H9 (cell line): ENCODE measurements around the gene SLC36A3. TPM values are rescaled to one million over a fixed set of nuclear protein-coding genes. Genes with fewer than 3 reads are reported as not detected.

ENCODE experiments used
- DNase-seq: peaks from one replicate; pipeline ENCODE4 v3.0.0-alpha.2; 2017
- H2AFZ ChIP-seq: one replicate; pipeline ENCODE4 v1.6.1; 2013; ENCODE audit warnings: mild to moderate bottlenecking, low read length, control low read depth, moderate library complexity
- H2AK5ac ChIP-seq: 2 replicates; pipeline ENCODE4 v1.6.1; 2013; ENCODE audit warnings: low read length, control low read depth, mixed read lengths; ENCODE audit not compliant: insufficient read length
- H2BK120ac ChIP-seq: one replicate; pipeline ENCODE4 v1.6.1; 2013; ENCODE audit warnings: low read depth, mild to moderate bottlenecking, low read length, control low read depth, inconsistent platforms; ENCODE audit not compliant: poor library complexity, severe bottlenecking
- H2BK12ac ChIP-seq: 2 replicates; pipeline ENCODE4 v1.6.1; 2013; ENCODE audit warnings: low read length, control low read depth, mixed read lengths, low read depth; ENCODE audit not compliant: insufficient read length
- H2BK15ac ChIP-seq: 2 replicates; pipeline ENCODE4 v1.6.1; 2013; ENCODE audit warnings: low read depth, low read length, control low read depth
- H2BK20ac ChIP-seq: one replicate; pipeline ENCODE4 v1.6.1; 2013; ENCODE audit warnings: low read depth, mild to moderate bottlenecking, low read length, control low read depth, inconsistent platforms; ENCODE audit not compliant: poor library complexity, severe bottlenecking
- H2BK5ac ChIP-seq: 2 replicates; pipeline ENCODE4 v1.6.1; 2013; ENCODE audit warnings: low read length, control low read depth, mixed read lengths; ENCODE audit not compliant: insufficient read length
- H3K14ac ChIP-seq: 2 replicates; pipeline ENCODE4 v1.6.1; 2013; ENCODE audit warnings: low read length, control low read depth; ENCODE audit not compliant: insufficient read depth
- H3K18ac ChIP-seq: 2 replicates; pipeline ENCODE4 v1.6.1; 2013; ENCODE audit warnings: low read depth, mild to moderate bottlenecking, mixed read lengths, low read length, control low read depth; ENCODE audit not compliant: insufficient read length
- H3K23ac ChIP-seq: 2 replicates; pipeline ENCODE4 v1.6.1; 2013; ENCODE audit warnings: low read length, control low read depth, mixed read lengths, low read depth; ENCODE audit not compliant: insufficient read length
- H3K23me2 ChIP-seq: 2 replicates; pipeline ENCODE4 v1.6.1; 2013; ENCODE audit warnings: low read depth, mild to moderate bottlenecking, mixed read lengths, low read length, control low read depth; ENCODE audit not compliant: insufficient read length, poor library complexity, severe bottlenecking
- H3K27ac ChIP-seq: 2 replicates; pipeline ENCODE4 v1.5.1; 2013; ENCODE audit warnings: low read length, control low read depth, mixed read lengths, low read depth; ENCODE audit not compliant: insufficient read length
- H3K27me3 ChIP-seq: 2 replicates; pipeline ENCODE4 v1.6.1; 2013; ENCODE audit warnings: low read length, control low read depth, inconsistent platforms; ENCODE audit not compliant: insufficient read depth
- H3K4ac ChIP-seq: 2 replicates; pipeline ENCODE4 v1.6.1; 2013; ENCODE audit warnings: low read depth, mild to moderate bottlenecking, control low read depth, inconsistent platforms, low read length, moderate library complexity
- H3K4me1 ChIP-seq: 2 replicates; pipeline ENCODE4 v1.6.1; 2013; ENCODE audit warnings: low read length, control low read depth, inconsistent platforms; ENCODE audit not compliant: insufficient read depth
- H3K4me2 ChIP-seq: 2 replicates; pipeline ENCODE4 v1.6.1; 2013; ENCODE audit warnings: low read length, control low read depth, mixed read lengths; ENCODE audit not compliant: insufficient read length, insufficient read depth
- H3K56ac ChIP-seq: 2 replicates; pipeline ENCODE4 v1.6.1; 2013; ENCODE audit warnings: low read depth, mild to moderate bottlenecking, mixed read lengths, low read length, control low read depth; ENCODE audit not compliant: insufficient read length
- H3K79me1 ChIP-seq: 2 replicates; pipeline ENCODE4 v1.6.1; 2013; ENCODE audit warnings: low read depth, mild to moderate bottlenecking, moderate library complexity, low read length, control low read depth, inconsistent platforms; ENCODE audit not compliant: insufficient read depth, poor library complexity, severe bottlenecking
- H3K79me2 ChIP-seq: 2 replicates; pipeline ENCODE4 v1.6.1; 2013; ENCODE audit warnings: low read length, control low read depth, inconsistent platforms; ENCODE audit not compliant: insufficient read depth
- H3K9ac ChIP-seq: 2 replicates; pipeline ENCODE4 v1.6.1; 2013; ENCODE audit warnings: low read length, control low read depth, mixed read lengths; ENCODE audit not compliant: insufficient read length; ENCODE audit errors: extremely low read depth
- H3K9me3 ChIP-seq: one replicate; pipeline ENCODE4 v1.6.1; 2013; ENCODE audit warnings: low read depth, low read length, inconsistent platforms; ENCODE audit not compliant: control insufficient read depth
- H3T11ph ChIP-seq: one replicate; pipeline ENCODE4 v1.6.1; 2013; ENCODE audit warnings: mild to moderate bottlenecking, low read length, control low read depth, inconsistent platforms
- H4K20me1 ChIP-seq: one replicate; pipeline ENCODE4 v1.6.1; 2013; ENCODE audit not compliant: control insufficient read depth, insufficient read length, insufficient read depth
- H4K5ac ChIP-seq: 2 replicates; pipeline ENCODE4 v1.6.1; 2013; ENCODE audit warnings: low read depth, mild to moderate bottlenecking, mixed read lengths, low read length, control low read depth; ENCODE audit not compliant: insufficient read length
- H4K8ac ChIP-seq: replicated peaks from 2 replicates; pipeline ENCODE4 v1.6.1; 2013; ENCODE audit warnings: low read length, control low read depth, mixed read lengths, low read depth; ENCODE audit not compliant: insufficient read length
- H4K91ac ChIP-seq: 2 replicates; pipeline ENCODE4 v1.6.1; 2013; ENCODE audit warnings: low read depth, mild to moderate bottlenecking, moderate library complexity, mixed read lengths, low read length, control low read depth; ENCODE audit not compliant: insufficient read length
- H3K27ac Mint-ChIP-seq, 3 experiments: 2 replicates in 2 of 3; 3 replicates in 1 of 3; pipeline ENCODE4 v1.8.0; 2020 to 2021; ENCODE audit warnings: mixed read lengths in 3 of 3, mild to moderate bottlenecking in 1 of 3, moderate library complexity in 1 of 3
- H3K27me3 Mint-ChIP-seq: 2 replicates; pipeline ENCODE4 v1.8.0; 2021; ENCODE audit warnings: low read depth, mild to moderate bottlenecking, moderate library complexity, mixed read lengths
- H3K36me3 Mint-ChIP-seq, 3 experiments: 2 replicates in 2 of 3; 3 replicates in 1 of 3; pipeline ENCODE4 v1.8.0; 2020 to 2021; ENCODE audit warnings: low read depth in 3 of 3, mixed read lengths in 3 of 3; ENCODE audit not compliant: insufficient read depth in 1 of 3
- H3K4me1 Mint-ChIP-seq, 2 experiments: 2 replicates each; pipeline ENCODE4 v1.8.0; 2020; ENCODE audit warnings: mixed read lengths in 2 of 2
- H3K4me3 Mint-ChIP-seq, 2 experiments: 2 replicates in 1 of 2; 3 replicates in 1 of 2; pipeline ENCODE4 v1.8.0; 2020 to 2021; ENCODE audit warnings: mild to moderate bottlenecking in 2 of 2, mixed read lengths in 2 of 2, moderate library complexity in 1 of 2
- H3K9me3 Mint-ChIP-seq, 2 experiments: 2 replicates in 1 of 2; 3 replicates in 1 of 2; pipeline ENCODE4 v1.8.0; 2020; ENCODE audit warnings: mild to moderate bottlenecking in 2 of 2, mixed read lengths in 2 of 2, moderate library complexity in 1 of 2
- CTCF ChIP-seq: fragments of 200-600 bp; sonication (generic); conservative IDR thresholded peaks from 3 replicates; pipeline ENCODE4 v1.8.0; 2021; ENCODE audit warnings: antibody characterized with exemption, mild to moderate bottlenecking
- WGBS: extraction: QIAGEN DNeasy Blood & Tissue Kit; methylation state at CpG from one replicate; pipeline ENCODE4 v1.1.7; 2013; ENCODE audit warnings: missing lambda C conversion rate, low lambda C conversion rate, mixed read lengths; ENCODE audit not compliant: insufficient read length; ENCODE audit errors: extremely low coverage; 5-methylcytosine and 5-hydroxymethylcytosine counted together
- total RNA-seq: library from RNA; stranded (reverse); gene quantifications from 2 replicates; pipeline ENCODE4 v1.2.1, GENCODE V29; 2021

The SLC36A3 gene
- total RNA-seq, 1 experiment from 2014 or later, result not detected

GRCh38 chr5:151296478-151296830 is 7.1 kb downstream of the SLC36A3 start:
- H2BK120ac ChIP-seq, result no peak overlapping the region

More at GRCh38 chr5:151296478-151296830, 7.1 kb downstream of the SLC36A3 start:
- no peak overlapping the region for H4K91ac ChIP-seq
- H3K9me3 ChIP-seq, result no peaks in the 10 kb centered on the region
- no peak overlapping the region for H2BK15ac ChIP-seq
- TF ChIP-seq CTCF, result no peak
- H3K36me3 Mint-ChIP-seq, result no peaks in the 10 kb centered on the region
- DNase-seq, result no peak
- WGBS, result no CpG with 5 or more reads among the region's 1 CpG
- H3K4me2 ChIP-seq, result no peak overlapping the region
- H3K9me3 Mint-ChIP-seq, result no peaks in the 10 kb centered on the region
- H4K5ac ChIP-seq, result no peak overlapping the region
- no peaks in the 10 kb centered on the region for H3K4me1 ChIP-seq
- no peak overlapping the region for H3T11ph ChIP-seq
- H2BK12ac ChIP-seq, result no peak overlapping the region
- H3K23me2 ChIP-seq, result no peaks in the 10 kb centered on the region
- H3K79me2 ChIP-seq, result no peaks in the 10 kb centered on the region
- H3K9ac ChIP-seq, result no peak overlapping the region
- H3K56ac ChIP-seq, result no peak overlapping the region
- H4K8ac ChIP-seq, result no peak overlapping the region
- H3K27ac Mint-ChIP-seq, result no peak overlapping the region; a peak in 1 of 7 replicates
- H2AK5ac ChIP-seq, result no peak overlapping the region
- no peaks in the 10 kb centered on the region for H4K20me1 ChIP-seq
- no peak overlapping the region for H3K27ac ChIP-seq
- H3K4me3 Mint-ChIP-seq, result no peak overlapping the region
- H3K27me3 Mint-ChIP-seq, result peaks cover 3% of the 10 kb centered on the region
- no peak overlapping the region for H3K23ac ChIP-seq
- no peak overlapping the region for H2BK5ac ChIP-seq
- no peak overlapping the region for H2AFZ ChIP-seq
- no peak overlapping the region for H2BK20ac ChIP-seq
- H3K27me3 ChIP-seq, result no peaks in the 10 kb centered on the region
- H3K4ac ChIP-seq, result no peak overlapping the region
- no peak overlapping the region for H3K18ac ChIP-seq
- H3K79me1 ChIP-seq, result no peaks in the 10 kb centered on the region
- peaks cover 13 to 16% of the 10 kb centered on the region in 2 experiments for H3K4me1 Mint-ChIP-seq
- H3K14ac ChIP-seq, result no peak overlapping the region
